ENCODE data around the gene SLC38A1. TPM values are rescaled to one million over a fixed set of nuclear protein-coding genes. Genes with fewer than 3 reads are reported as not detected.

The SLC38A1 gene
- total and polyA plus RNA-seq, 4 donors, result 13.7 to 60.3 (median 26.4) TPM

DNA sequence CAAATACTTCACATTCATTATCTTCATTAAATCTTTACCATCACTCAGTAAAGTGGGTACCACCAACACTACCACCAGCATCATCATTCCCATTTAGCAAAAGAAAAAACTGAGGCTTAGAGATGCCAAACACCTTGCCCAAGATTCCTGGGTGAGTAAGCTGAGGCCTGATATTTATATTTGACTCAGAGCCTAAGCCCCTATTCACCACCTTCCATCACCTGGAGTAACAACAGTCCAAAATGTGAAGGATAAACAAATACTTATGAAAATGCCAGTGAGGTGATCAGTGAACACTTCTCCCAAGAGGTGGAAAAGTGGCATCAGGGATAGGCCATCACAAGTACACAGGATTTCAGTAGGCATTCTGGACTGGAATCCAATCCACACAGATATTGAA, 3.7 kb downstream of the SLC38A1 start:
- peak overlapping the region in 1 of 2 donors; percentile 88 for H3K27ac ChIP-seq (ENCODE audit: low read depth in 1 of 2, low read length in 1 of 2)
- ATAC-seq (ENCODE audit: insufficient read depth, low FRiP score) (no peak), DNase-seq (no peak)
- no peak overlapping the region for H3K4me3 ChIP-seq
- H3K36me3 ChIP-seq (ENCODE audit: control insufficient read depth in 4 of 4, insufficient read depth in 4 of 4, low read length in 4 of 4), result no peaks in the 10 kb centered on the region
- no peaks in the 10 kb centered on the region for H3K9me3 ChIP-seq (ENCODE audit: control insufficient read depth in 4 of 4, insufficient read depth in 3 of 4, low read length in 3 of 4)
- H3K9ac ChIP-seq (ENCODE audit: insufficient read depth in 1 of 2, low read length in 2 of 2), result no peak overlapping the region
- peaks cover 0 to 53% (median 53%) of the 10 kb centered on the region in 3 donors for H3K27me3 ChIP-seq (ENCODE audit: control insufficient read depth in 3 of 3, insufficient read depth in 3 of 3, low read length in 2 of 3)
- TF ChIP-seq, protein P1, sequence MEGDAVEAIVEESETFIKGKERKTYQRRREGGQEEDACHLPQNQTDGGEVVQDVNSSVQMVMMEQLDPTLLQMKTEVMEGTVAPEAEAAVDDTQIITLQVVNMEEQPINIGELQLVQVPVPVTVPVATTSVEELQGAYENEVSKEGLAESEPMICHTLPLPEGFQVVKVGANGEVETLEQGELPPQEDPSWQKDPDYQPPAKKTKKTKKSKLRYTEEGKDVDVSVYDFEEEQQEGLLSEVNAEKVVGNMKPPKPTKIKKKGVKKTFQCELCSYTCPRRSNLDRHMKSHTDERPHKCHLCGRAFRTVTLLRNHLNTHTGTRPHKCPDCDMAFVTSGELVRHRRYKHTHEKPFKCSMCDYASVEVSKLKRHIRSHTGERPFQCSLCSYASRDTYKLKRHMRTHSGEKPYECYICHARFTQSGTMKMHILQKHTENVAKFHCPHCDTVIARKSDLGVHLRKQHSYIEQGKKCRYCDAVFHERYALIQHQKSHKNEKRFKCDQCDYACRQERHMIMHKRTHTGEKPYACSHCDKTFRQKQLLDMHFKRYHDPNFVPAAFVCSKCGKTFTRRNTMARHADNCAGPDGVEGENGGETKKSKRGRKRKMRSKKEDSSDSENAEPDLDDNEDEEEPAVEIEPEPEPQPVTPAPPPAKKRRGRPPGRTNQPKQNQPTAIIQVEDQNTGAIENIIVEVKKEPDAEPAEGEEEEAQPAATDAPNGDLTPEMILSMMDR (IDR thresholded peaks at IDR 0.05; ENCODE audit: control extremely low read depth, extremely low read depth), result no peak
- peaks cover 0 to 31% (median 12%) of the 10 kb centered on the region in 5 donors for H3K4me1 ChIP-seq (ENCODE audit: control insufficient read depth in 5 of 5, insufficient read depth in 5 of 5, low read length in 5 of 5)

DNA sequence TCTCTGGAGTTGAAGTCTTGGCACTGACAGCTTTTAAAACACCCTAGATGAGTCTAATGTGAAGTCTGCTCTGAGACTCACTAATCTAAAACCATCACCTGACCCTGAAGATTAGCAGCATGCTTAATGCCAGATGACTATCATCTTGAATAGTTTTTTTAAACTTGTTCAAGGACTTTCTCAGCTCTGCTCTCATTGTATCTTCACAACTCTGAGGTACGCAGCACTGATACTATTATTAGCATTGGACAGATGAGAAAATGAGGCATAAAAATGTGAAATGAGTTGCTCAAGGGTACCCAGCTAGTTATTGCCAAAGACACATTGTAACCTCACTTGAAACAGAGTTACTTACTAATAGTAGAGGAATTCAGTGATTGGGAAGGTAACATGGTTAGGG, 4.8 kb downstream of the SLC38A1 start:
- no peak for DNase-seq
- Histone ChIP-seq H3K9ac (ENCODE audit: insufficient read depth in 1 of 2, low read length in 2 of 2) (no peak overlapping the region), H3K4me3 (no peak overlapping the region), H3K9me3 (ENCODE audit: control insufficient read depth in 4 of 4, insufficient read depth in 3 of 4, low read length in 3 of 4) (no peaks in the 10 kb centered on the region), H3K27me3 (ENCODE audit: control insufficient read depth in 3 of 3, insufficient read depth in 3 of 3, low read length in 2 of 3) (peaks cover 0 to 46% (median 44%) of the 10 kb centered on the region in 3 donors), H3K36me3 (ENCODE audit: control insufficient read depth in 4 of 4, insufficient read depth in 4 of 4, low read length in 4 of 4) (no peaks in the 10 kb centered on the region), H3K27ac (ENCODE audit: low read depth in 1 of 2, low read length in 1 of 2) (peak overlapping the region in 1 of 2 donors; percentile 83), H3K4me1 (ENCODE audit: control insufficient read depth in 5 of 5, insufficient read depth in 5 of 5, low read length in 5 of 5) (peaks cover 0 to 22% (median 10%) of the 10 kb centered on the region in 5 donors)
- TF ChIP-seq, protein P1 (IDR thresholded peaks at IDR 0.05; ENCODE audit: control extremely low read depth, extremely low read depth), result no peak
- 1 to 48% methylated on average over 1 of the region's 1 CpG for WGBS, 2 donors
- no peak for ATAC-seq (ENCODE audit: insufficient read depth, low FRiP score)

DNA sequence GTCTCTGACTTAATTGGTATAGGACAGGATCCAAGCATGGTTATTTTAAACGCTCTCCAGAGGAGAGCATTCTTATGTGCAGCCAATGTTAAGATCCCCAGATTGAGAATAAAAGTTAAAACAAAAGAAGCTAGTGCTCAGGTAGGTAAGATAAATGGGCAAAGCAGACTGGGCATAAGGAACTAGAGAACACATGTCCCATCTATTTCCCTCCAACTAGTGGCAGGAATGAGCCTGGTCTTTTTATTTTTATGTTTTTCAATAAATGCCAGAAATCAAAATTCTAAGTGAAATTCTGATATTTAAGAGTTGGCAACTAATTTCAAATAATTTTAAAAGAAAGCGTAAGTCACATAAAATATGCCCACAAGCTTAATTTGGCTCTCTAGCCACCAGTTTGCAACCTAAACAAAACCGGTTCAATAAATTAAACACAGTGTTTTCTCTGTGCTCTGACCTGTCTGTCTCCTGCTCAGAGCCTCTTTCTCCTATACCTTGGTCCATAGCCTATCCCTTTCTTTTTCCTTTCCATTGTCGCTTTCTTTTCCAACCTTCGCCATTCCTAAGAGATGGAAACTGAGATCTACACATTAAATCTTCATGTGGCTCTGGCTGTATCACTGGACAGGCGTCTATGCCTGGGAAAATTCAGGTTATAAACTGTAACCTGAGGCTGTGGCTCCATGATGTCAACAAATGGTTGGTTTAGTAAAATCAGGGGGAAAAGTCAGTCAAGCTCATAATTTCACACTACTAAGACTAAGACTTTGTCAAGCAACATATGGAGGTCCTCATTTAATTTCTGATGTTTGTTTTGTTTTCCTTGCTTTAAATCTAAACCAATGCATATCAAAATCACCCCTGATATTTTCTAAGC, 5.5 kb downstream of the SLC38A1 start:
- WGBS, 2 donors, result 86 to 95% methylated on average over 6 of the region's 6 CpGs
- Histone ChIP-seq H3K4me1 (ENCODE audit: control insufficient read depth in 5 of 5, insufficient read depth in 5 of 5, low read length in 5 of 5) (peaks cover 0 to 17% (median 10%) of the 10 kb centered on the region in 5 donors), H3K27ac (ENCODE audit: low read depth in 1 of 2, low read length in 1 of 2) (peak overlapping the region in 1 of 2 donors; percentile 83), H3K9ac (ENCODE audit: insufficient read depth in 1 of 2, low read length in 2 of 2) (no peak overlapping the region), H3K4me3 (no peak overlapping the region), H3K27me3 (ENCODE audit: control insufficient read depth in 3 of 3, insufficient read depth in 3 of 3, low read length in 2 of 3) (peaks cover 0 to 41% (median 37%) of the 10 kb centered on the region in 3 donors), H3K36me3 (ENCODE audit: control insufficient read depth in 4 of 4, insufficient read depth in 4 of 4, low read length in 4 of 4) (no peaks in the 10 kb centered on the region), H3K9me3 (ENCODE audit: control insufficient read depth in 4 of 4, insufficient read depth in 3 of 4, low read length in 3 of 4) (no peaks in the 10 kb centered on the region)
- ATAC-seq (ENCODE audit: insufficient read depth, low FRiP score), result no peak
- TF ChIP-seq, protein P1 (IDR thresholded peaks at IDR 0.05; ENCODE audit: control extremely low read depth, extremely low read depth), result no peak
- DNase-seq, result no peak
